Upper lobe of left lung (tissue), 4 donors: ENCODE data around the gene UMAD1.

Experiments
- POLR2A ChIP-seq, 4 donors: fragments of 450-650 bp; IDR thresholded peaks; one replicate each; pipeline ENCODE4 v1.5.1; 2016 to 2017; ENCODE audit warnings: antibody characterized with exemption in 4 of 4, mild to moderate bottlenecking in 2 of 4
- POLR2AphosphoS5 ChIP-seq, 2 donors: sonication (generic); formaldehyde crosslinking; IDR thresholded peaks; one replicate each; pipeline ENCODE4 v1.5.1; 2017; ENCODE audit warnings: antibody characterized with exemption in 2 of 2
- TF ChIP-seq, protein P1 (sequence below), 6 experiments: fragments of 450-650 bp in 4 of 6; fragments of 200-600 bp in 2 of 6; sonication (generic) in 2 of 6; IDR thresholded peaks; one replicate each; pipeline ENCODE4 v1.5.1; 2016 to 2019; ENCODE audit warnings: antibody characterized with exemption in 6 of 6

DNA sequence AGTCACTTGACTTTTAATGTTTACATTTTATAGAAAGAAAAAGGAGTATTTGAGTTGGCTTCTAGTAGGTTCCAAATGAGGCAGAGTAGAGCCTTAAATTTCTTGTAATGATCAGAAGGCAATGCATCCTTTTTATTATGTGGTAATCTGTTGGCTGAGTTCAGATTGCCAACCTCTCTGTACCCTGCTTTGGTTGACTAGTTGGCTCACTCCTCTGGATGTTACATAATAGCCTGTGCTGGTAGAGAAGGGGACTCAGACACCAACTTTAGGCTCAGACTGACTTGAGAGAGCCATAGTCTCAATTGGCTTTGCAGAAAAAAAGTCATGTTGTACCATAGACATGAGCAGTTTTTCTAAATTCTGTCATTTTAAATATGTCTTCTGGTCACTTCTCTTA is 281.3 kb downstream of the UMAD1 start:
- no peak for TF ChIP-seq POLR2AphosphoS5 (IDR thresholded peaks at IDR 0.05)
- TF ChIP-seq, protein P1, sequence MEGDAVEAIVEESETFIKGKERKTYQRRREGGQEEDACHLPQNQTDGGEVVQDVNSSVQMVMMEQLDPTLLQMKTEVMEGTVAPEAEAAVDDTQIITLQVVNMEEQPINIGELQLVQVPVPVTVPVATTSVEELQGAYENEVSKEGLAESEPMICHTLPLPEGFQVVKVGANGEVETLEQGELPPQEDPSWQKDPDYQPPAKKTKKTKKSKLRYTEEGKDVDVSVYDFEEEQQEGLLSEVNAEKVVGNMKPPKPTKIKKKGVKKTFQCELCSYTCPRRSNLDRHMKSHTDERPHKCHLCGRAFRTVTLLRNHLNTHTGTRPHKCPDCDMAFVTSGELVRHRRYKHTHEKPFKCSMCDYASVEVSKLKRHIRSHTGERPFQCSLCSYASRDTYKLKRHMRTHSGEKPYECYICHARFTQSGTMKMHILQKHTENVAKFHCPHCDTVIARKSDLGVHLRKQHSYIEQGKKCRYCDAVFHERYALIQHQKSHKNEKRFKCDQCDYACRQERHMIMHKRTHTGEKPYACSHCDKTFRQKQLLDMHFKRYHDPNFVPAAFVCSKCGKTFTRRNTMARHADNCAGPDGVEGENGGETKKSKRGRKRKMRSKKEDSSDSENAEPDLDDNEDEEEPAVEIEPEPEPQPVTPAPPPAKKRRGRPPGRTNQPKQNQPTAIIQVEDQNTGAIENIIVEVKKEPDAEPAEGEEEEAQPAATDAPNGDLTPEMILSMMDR (IDR thresholded peaks at IDR 0.05): no peak
- no peak for TF ChIP-seq POLR2A (IDR thresholded peaks at IDR 0.05)
